Measurements from ENCODE around the gene FGF6.

DNA sequence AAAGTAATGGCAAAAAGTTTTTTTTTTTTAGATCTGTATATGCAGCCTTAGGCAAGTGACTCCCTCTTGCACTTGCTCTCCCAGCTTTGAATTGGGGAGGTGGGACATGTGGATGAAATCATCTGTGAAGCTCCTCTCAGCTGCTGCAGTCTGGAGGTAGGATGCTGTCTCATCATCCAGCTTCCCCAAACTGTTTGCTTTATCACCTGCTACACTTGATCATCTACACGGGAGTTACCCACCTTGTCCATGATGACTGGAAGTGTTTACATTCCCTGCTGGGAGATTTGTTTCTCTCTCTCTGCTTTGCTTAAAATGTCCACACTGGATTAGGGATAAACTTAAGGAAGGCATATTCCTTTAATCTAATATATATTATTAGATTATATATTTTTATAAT is 57.6 kb downstream of the FGF6 start:
- no peak for TF ChIP-seq CTCF (conservative IDR thresholded peaks at IDR 0.05 in 1 of 2, IDR thresholded peaks at IDR 0.05 in 1 of 2; ENCODE audit: extremely low read depth in 1 of 2, insufficient read depth in 1 of 2, low read depth in 1 of 2, low read length in 2 of 2)
- no peak for TF ChIP-seq EZH2 (IDR thresholded peaks at IDR 0.05; ENCODE audit: borderline replicate concordance, low read length)

Data from mammary epithelial cell (primary cell).